ENCODE measurements around the gene ADCY7. TPM values are rescaled to one million over a fixed set of nuclear protein-coding genes. Genes with fewer than 3 reads are reported as not detected.

Gene ADCY7
- total and polyA plus RNA-seq, 10 donors: 9.8 to 158 (median 99.2) TPM

DNA sequence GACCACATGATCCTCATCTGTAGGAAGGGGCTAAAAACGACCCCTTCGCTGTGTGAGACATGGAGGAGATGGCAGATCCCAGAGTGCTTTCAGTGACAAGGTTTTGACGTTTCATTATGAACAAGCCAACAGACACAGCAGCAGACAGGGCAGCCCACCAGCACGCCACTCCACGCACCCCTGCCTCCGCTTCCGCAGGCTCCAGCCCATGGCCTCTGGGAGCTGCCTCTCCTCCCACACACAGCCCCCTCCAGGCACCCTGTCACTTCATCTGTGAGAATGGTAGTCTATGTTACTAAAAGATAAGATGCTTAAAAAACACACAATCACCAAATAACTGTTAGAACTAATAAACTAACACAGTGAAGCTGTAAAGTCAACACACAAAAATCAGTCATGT lies 12.3 kb upstream of the ADCY7 start:
- peaks cover 1 to 39% (median 9%) of the 10 kb centered on the region in 6 donors for H3K4me1 ChIP-seq
- no peak overlapping the region for H3K4me3 ChIP-seq
- intact Hi-C loops (cut with DNase I; ENCODE audit: low total_unique reads): no loop called here
- WGBS, 5 donors: 75 to 91% (median 78%) methylated on average over 7 of the region's 7 CpGs
- TF ChIP-seq, protein P1, sequence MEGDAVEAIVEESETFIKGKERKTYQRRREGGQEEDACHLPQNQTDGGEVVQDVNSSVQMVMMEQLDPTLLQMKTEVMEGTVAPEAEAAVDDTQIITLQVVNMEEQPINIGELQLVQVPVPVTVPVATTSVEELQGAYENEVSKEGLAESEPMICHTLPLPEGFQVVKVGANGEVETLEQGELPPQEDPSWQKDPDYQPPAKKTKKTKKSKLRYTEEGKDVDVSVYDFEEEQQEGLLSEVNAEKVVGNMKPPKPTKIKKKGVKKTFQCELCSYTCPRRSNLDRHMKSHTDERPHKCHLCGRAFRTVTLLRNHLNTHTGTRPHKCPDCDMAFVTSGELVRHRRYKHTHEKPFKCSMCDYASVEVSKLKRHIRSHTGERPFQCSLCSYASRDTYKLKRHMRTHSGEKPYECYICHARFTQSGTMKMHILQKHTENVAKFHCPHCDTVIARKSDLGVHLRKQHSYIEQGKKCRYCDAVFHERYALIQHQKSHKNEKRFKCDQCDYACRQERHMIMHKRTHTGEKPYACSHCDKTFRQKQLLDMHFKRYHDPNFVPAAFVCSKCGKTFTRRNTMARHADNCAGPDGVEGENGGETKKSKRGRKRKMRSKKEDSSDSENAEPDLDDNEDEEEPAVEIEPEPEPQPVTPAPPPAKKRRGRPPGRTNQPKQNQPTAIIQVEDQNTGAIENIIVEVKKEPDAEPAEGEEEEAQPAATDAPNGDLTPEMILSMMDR (IDR thresholded peaks at IDR 0.05 in 8 of 11, conservative IDR thresholded peaks at IDR 0.05 in 3 of 11): no peak
- TF ChIP-seq POLR2AphosphoS5 (IDR thresholded peaks at IDR 0.05): peak in 2 of 3 donors; percentile 38 to 44
- H3K36me3 ChIP-seq: no peaks in the 10 kb centered on the region
- no peaks in the 10 kb centered on the region for H3K27me3 ChIP-seq (replicated peaks in 1 of 7)
- H3K27ac ChIP-seq: peak overlapping the region in 3 of 8 donors; percentile 26 to 50 (median 39)
- peak; percentile 56 for DNase-seq
- no peaks in the 10 kb centered on the region for H3K9me3 ChIP-seq

DNA sequence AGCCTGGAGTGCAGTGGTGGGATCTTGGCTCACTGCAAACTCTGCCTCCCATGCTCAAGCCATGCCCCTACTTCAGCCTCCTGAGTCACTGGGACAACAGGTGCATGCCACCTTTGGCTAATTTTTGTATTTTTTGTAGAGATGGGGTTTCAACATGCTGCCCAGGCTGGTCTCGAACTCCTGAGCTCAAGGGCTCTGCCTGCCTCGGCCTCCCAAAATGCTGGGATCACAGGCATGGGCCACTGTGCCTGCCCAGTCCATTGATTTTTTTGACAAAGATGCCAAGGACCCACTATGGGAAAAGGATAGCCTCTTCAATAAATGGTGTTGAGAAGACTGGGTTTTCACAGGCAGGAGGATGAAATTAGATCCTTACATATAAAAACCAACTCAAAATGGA lies 10.8 kb upstream of the ADCY7 start:
- Histone ChIP-seq H3K4me3 (no peak overlapping the region), H3K9me3 (no peaks in the 10 kb centered on the region), H3K27ac (no peak overlapping the region), H3K36me3 (no peaks in the 10 kb centered on the region), H3K4me1 (peaks cover 10 to 51% (median 18%) of the 10 kb centered on the region in 6 donors), H3K27me3 (replicated peaks in 1 of 7) (no peaks in the 10 kb centered on the region)
- intact Hi-C loops (cut with DNase I; ENCODE audit: low total_unique reads): no loop called here
- WGBS, 5 donors: 82 to 92% (median 90%) methylated on average over 2 of the region's 2 CpGs
- TF ChIP-seq, protein P1 (IDR thresholded peaks at IDR 0.05 in 8 of 11, conservative IDR thresholded peaks at IDR 0.05 in 3 of 11): no peak
- no peak for TF ChIP-seq POLR2A (IDR thresholded peaks at IDR 0.05)
- no peak for TF ChIP-seq POLR2AphosphoS5 (IDR thresholded peaks at IDR 0.05)
- no peak for DNase-seq

DNA sequence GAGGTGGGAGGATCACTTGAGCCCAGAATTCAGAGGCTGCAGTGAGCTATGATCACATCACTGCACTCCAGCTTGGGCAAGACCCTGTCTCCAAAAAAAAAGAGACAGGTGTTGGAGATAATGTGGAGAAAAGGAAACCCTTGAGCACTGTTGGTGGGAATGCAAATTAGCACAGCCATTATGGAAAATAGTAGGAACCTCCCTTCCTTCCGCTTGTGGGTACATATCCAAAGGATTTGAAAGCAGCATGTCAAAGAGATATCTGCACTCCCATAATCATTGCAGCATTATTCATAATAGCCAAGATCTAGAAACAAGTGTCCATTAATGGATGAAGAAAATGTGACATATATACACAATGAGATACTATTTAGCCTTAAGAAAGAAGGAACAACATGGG lies 9.7 kb upstream of the ADCY7 start:
- TF ChIP-seq, protein P1 (IDR thresholded peaks at IDR 0.05 in 8 of 11, conservative IDR thresholded peaks at IDR 0.05 in 3 of 11): no peak
- TF ChIP-seq POLR2AphosphoS5 (IDR thresholded peaks at IDR 0.05) (no peak), POLR2A (IDR thresholded peaks at IDR 0.05) (no peak)
- H3K27ac ChIP-seq: no peak overlapping the region
- H3K4me1 ChIP-seq: peaks cover 10 to 48% (median 18%) of the 10 kb centered on the region in 6 donors
- intact Hi-C loops (cut with DNase I; ENCODE audit: low total_unique reads): no loop called here
- no peaks in the 10 kb centered on the region for H3K27me3 ChIP-seq (replicated peaks in 1 of 7)
- no peak overlapping the region for H3K4me3 ChIP-seq
- no peaks in the 10 kb centered on the region for H3K36me3 ChIP-seq
- no peak for DNase-seq
- WGBS, 5 donors: 44 to 92% (median 74%) methylated on average over 1 of the region's 1 CpG
- no peaks in the 10 kb centered on the region for H3K9me3 ChIP-seq

DNA sequence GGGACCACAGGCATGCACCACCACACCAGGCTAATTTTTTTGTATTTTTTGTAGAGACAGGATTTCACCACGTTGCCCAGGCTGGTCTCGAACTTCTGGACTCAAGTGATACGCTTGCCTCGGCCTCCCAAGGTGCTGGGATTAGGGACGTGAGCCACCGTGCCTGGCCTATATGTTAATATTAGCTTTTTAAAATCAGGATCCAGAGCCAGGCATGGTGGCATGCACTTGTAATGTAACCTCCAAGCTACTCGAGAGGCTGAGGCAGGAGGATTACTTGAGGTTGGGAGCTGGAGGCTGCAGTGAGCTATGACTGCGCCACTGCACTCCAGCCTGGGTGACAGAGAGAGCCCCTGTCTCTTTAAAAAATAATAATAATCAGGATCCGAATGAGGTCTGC lies 8.5 kb upstream of the ADCY7 start:
- Histone ChIP-seq H3K36me3 (no peaks in the 10 kb centered on the region), H3K4me3 (no peak overlapping the region), H3K4me1 (peaks cover 10 to 44% (median 18%) of the 10 kb centered on the region in 6 donors), H3K27me3 (replicated peaks in 1 of 7) (no peaks in the 10 kb centered on the region), H3K9me3 (no peaks in the 10 kb centered on the region), H3K27ac (no peak overlapping the region)
- DNase-seq: no peak
- 90 to 94% (median 93%) methylated on average over 9 of the region's 9 CpGs for WGBS, 5 donors
- intact Hi-C loops (cut with DNase I; ENCODE audit: low total_unique reads): no loop called here
- TF ChIP-seq POLR2AphosphoS5 (IDR thresholded peaks at IDR 0.05): no peak
- TF ChIP-seq, protein P1 (IDR thresholded peaks at IDR 0.05 in 8 of 11, conservative IDR thresholded peaks at IDR 0.05 in 3 of 11): no peak
